ENCODE results near the gene AQP3. TPM values are rescaled to one million over a fixed set of nuclear protein-coding genes. Genes with fewer than 3 reads are reported as not detected.
A peak's percentile ranks its signal among the peaks of the same experiment; 100 is the strongest.

Gene AQP3
- total and polyA plus RNA-seq, 2 of the 13 experiments (the other 11 are each of a cell fraction or from before 2014, with no cell fraction given) = 1.4 to 5.5 TPM

DNA sequence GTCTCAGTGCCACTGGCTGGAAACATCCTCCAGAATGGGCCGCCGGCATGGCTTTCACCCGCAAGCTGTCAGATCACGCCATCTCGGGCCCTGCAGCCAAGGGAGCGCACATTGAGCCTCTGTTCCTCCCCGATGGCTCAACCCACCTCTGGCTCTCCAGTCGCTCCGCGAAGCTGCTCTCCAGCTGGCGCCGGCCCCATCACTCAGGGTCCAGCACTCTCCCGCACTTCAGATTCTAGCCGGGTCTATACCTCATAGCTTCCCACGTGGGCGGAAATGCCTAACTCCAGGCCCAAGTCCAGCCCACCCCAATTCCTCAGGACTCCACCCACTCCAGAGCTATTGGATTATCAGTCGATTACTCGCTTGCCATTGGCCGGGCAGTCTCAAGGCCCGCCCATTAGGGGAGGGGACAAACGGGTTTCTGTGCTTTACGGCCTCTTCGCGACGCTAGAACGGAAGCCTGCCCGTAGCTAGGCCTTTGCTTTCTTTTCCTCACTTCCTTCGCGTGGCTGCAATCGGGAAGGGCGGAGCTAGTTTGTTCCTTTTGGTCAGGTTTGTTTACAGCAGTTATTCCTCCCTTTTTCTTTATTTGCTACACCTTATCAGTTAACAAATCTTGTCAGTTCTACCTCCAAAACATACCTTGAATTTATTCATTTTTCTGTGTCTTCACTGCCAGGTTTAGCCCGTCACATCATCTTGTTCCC lies 26.4 kb upstream of the AQP3 start, which contains the start of gene NOL6 (continued):
- TF ChIP-seq MIER2 (CRISPR knock-in tag; IDR thresholded peaks at IDR 0.05) = no peak
- no peak for TF ChIP-seq CBX5 (CRISPR knock-in tag; IDR thresholded peaks at IDR 0.05; ENCODE audit: borderline replicate concordance)
- no peak for TF ChIP-seq CREB3 (CRISPR knock-in tag; IDR thresholded peaks at IDR 0.05)
- no peak for TF ChIP-seq NCOR1 (IDR thresholded peaks at IDR 0.05; ENCODE audit: borderline replicate concordance, low read length)
- no peak for TF ChIP-seq ZNF710 (CRISPR knock-in tag; IDR thresholded peaks at IDR 0.05; ENCODE audit: borderline replicate concordance)
- no peak for TF ChIP-seq KDM4B (CRISPR knock-in tag; IDR thresholded peaks at IDR 0.05)
- TF ChIP-seq ZNF747 (CRISPR knock-in tag; IDR thresholded peaks at IDR 0.05; ENCODE audit: borderline replicate concordance) = no peak
- TF ChIP-seq ZKSCAN8 (CRISPR knock-in tag; IDR thresholded peaks at IDR 0.05; ENCODE audit: borderline replicate concordance) = no peak
- peak; percentile 94 for TF ChIP-seq GABPB1 (CRISPR knock-in tag; IDR thresholded peaks at IDR 0.05)
- no peak for TF ChIP-seq ZNF670 (CRISPR knock-in tag; IDR thresholded peaks at IDR 0.05; ENCODE audit: borderline replicate concordance)
- TF ChIP-seq ZNF430 (CRISPR knock-in tag; IDR thresholded peaks at IDR 0.05) = no peak
- TF ChIP-seq LCORL (IDR thresholded peaks at IDR 0.05) = no peak
- no peak for TF ChIP-seq LCORL (CRISPR knock-in tag; IDR thresholded peaks at IDR 0.05)
- TF ChIP-seq ZNF749 (CRISPR knock-in tag; IDR thresholded peaks at IDR 0.05; ENCODE audit: borderline replicate concordance) = peak; percentile 37; the same call in 1 of the 2 replicates
- no peak for TF ChIP-seq BRD4 (CRISPR knock-in tag; IDR thresholded peaks at IDR 0.05)
- no peak for TF ChIP-seq ZNF816 (CRISPR knock-in tag; IDR thresholded peaks at IDR 0.05; ENCODE audit: borderline replicate concordance)
- TF ChIP-seq TAF1 (CRISPR knock-in tag; IDR thresholded peaks at IDR 0.05) = peak; percentile 70; the same call in 1 of the 2 replicates
- TF ChIP-seq EZH2 (conservative IDR thresholded peaks at IDR 0.05; ENCODE audit: low read depth, low read length) = no peak
- no peak for TF ChIP-seq TCF7 (IDR thresholded peaks at IDR 0.05; ENCODE audit: low read depth)
- TF ChIP-seq, protein P1, sequence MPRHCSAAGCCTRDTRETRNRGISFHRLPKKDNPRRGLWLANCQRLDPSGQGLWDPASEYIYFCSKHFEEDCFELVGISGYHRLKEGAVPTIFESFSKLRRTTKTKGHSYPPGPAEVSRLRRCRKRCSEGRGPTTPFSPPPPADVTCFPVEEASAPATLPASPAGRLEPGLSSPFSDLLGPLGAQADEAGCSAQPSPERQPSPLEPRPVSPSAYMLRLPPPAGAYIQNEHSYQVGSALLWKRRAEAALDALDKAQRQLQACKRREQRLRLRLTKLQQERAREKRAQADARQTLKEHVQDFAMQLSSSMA (CRISPR knock-in tag; IDR thresholded peaks at IDR 0.05) = no peak
- TF ChIP-seq, protein P2, sequence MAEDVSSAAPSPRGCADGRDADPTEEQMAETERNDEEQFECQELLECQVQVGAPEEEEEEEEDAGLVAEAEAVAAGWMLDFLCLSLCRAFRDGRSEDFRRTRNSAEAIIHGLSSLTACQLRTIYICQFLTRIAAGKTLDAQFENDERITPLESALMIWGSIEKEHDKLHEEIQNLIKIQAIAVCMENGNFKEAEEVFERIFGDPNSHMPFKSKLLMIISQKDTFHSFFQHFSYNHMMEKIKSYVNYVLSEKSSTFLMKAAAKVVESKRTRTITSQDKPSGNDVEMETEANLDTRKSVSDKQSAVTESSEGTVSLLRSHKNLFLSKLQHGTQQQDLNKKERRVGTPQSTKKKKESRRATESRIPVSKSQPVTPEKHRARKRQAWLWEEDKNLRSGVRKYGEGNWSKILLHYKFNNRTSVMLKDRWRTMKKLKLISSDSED (CRISPR knock-in tag; IDR thresholded peaks at IDR 0.05) = no peak
- no peak for TF ChIP-seq ZNF260 (CRISPR knock-in tag; IDR thresholded peaks at IDR 0.05; ENCODE audit: borderline replicate concordance, low read depth)
- no peak for TF ChIP-seq ZXDC (CRISPR knock-in tag; IDR thresholded peaks at IDR 0.05)
- TF ChIP-seq GTF2F1 (IDR thresholded peaks at IDR 0.05; ENCODE audit: low read length) = no peak

Data from HepG2 (cell line).